Measurements from ENCODE around the gene KMT5C. TPM values are rescaled to one million over a fixed set of nuclear protein-coding genes. Genes with fewer than 3 reads are reported as not detected.

Gene KMT5C
- total RNA-seq, 1 experiment from 2014 or later = 4.0 TPM

Other genes with a start within 250 kb of the KMT5C start
- gene PPP1R12C, start 222.2 kb upstream of the KMT5C start, total RNA-seq (2014; rRNA removed; shearing (Covaris generic)) = 72.7 and 82.4 TPM in 2 replicates
- 0.34 and 3.4 TPM in 2 replicates for gene TNNT1, start 190.7 kb upstream of the KMT5C start, total RNA-seq (2014; rRNA removed; shearing (Covaris generic))
- gene TNNI3, start 182.1 kb upstream of the KMT5C start, total RNA-seq (2014; rRNA removed; shearing (Covaris generic)) = not detected in 2 replicates
- 0.18 and 3.2 TPM in 2 replicates for gene DNAAF3, start 173.3 kb upstream of the KMT5C start, total RNA-seq (2014; rRNA removed; shearing (Covaris generic))
- not detected in 2 replicates for gene SYT5, start 159.6 kb upstream of the KMT5C start, total RNA-seq (2014; rRNA removed; shearing (Covaris generic))
- 1.4 and 2.0 TPM in 2 replicates for gene PTPRH, start 130.4 kb upstream of the KMT5C start, total RNA-seq (2014; rRNA removed; shearing (Covaris generic))
- gene TMEM86B, start 111.1 kb upstream of the KMT5C start, total RNA-seq (2014; rRNA removed; shearing (Covaris generic)) = 0.94 and 1.8 TPM in 2 replicates
- gene PPP6R1, start 80.9 kb upstream of the KMT5C start, total RNA-seq (2014; rRNA removed; shearing (Covaris generic)) = 33.6 and 48.0 TPM in 2 replicates
- 43.5 and 51.4 TPM in 2 replicates for gene HSPBP1, start 59.8 kb upstream of the KMT5C start, total RNA-seq (2014; rRNA removed; shearing (Covaris generic))
- 8.5 and 10.3 TPM in 2 replicates for gene BRSK1, start 55.9 kb upstream of the KMT5C start, total RNA-seq (2014; rRNA removed; shearing (Covaris generic))
- not detected in 2 replicates for gene TMEM150B, start 14.5 kb upstream of the KMT5C start, total RNA-seq (2014; rRNA removed; shearing (Covaris generic))
- gene COX6B2, start 14.8 kb downstream of the KMT5C start, total RNA-seq (2014; rRNA removed; shearing (Covaris generic)) = 0.11 TPM in 1 of 2 replicates, not detected in the other
- 0.03 TPM in 1 of 2 replicates, not detected in the other for gene GARIN5B, start 23.4 kb downstream of the KMT5C start, total RNA-seq (2014; rRNA removed; shearing (Covaris generic))
- gene IL11, start 30.6 kb downstream of the KMT5C start, total RNA-seq (2014; rRNA removed; shearing (Covaris generic)) = 116 and 141 TPM in 2 replicates
- not detected in 2 replicates for gene TMEM190, start 37.0 kb downstream of the KMT5C start, total RNA-seq (2014; rRNA removed; shearing (Covaris generic))
- not detected in 2 replicates for gene TMEM238, start 44.4 kb downstream of the KMT5C start, total RNA-seq (2014; rRNA removed; shearing (Covaris generic))
- 243 and 543 TPM in 2 replicates for gene RPL28, start 46.1 kb downstream of the KMT5C start, total RNA-seq (2014; rRNA removed; shearing (Covaris generic))
- gene UBE2S, start 67.9 kb downstream of the KMT5C start, total RNA-seq (2014; rRNA removed; shearing (Covaris generic)) = 509 and 518 TPM in 2 replicates
- not detected in 2 replicates for gene SHISA7, start 103.4 kb downstream of the KMT5C start, total RNA-seq (2014; rRNA removed; shearing (Covaris generic))
- gene ISOC2, start 121.8 kb downstream of the KMT5C start, total RNA-seq (2014; rRNA removed; shearing (Covaris generic)) = 71.7 and 97.3 TPM in 2 replicates
- not detected in 2 replicates for gene C19orf85, start 124.9 kb downstream of the KMT5C start, total RNA-seq (2014; rRNA removed; shearing (Covaris generic))
- gene ZNF628, start 136.7 kb downstream of the KMT5C start, total RNA-seq (2014; rRNA removed; shearing (Covaris generic)) = 1.1 and 4.1 TPM in 2 replicates
- gene NAT14, start 145.3 kb downstream of the KMT5C start, total RNA-seq (2014; rRNA removed; shearing (Covaris generic)) = 10.9 and 12.1 TPM in 2 replicates
- not detected in 2 replicates for gene SSC5D, start 148.6 kb downstream of the KMT5C start, total RNA-seq (2014; rRNA removed; shearing (Covaris generic))
- gene SBK2, start 197.3 kb downstream of the KMT5C start, total RNA-seq (2014; rRNA removed; shearing (Covaris generic)) = not detected in 2 replicates
- 0.32 TPM in 1 of 2 replicates, not detected in the other for gene SBK3, start 205.7 kb downstream of the KMT5C start, total RNA-seq (2014; rRNA removed; shearing (Covaris generic))
- gene ZNF579, start 241.0 kb downstream of the KMT5C start, total RNA-seq (2014; rRNA removed; shearing (Covaris generic)) = 7.2 and 12.7 TPM in 2 replicates

All from SJSA1 (cell line).